Fibroblast of lung (primary cell): ENCODE data around the gene COQ6.

ENCODE experiments used
- CTCF ChIP-seq, 2 donors: IDR thresholded peaks in 1 of 2; conservative IDR thresholded peaks in 1 of 2; 1 replicate in 1 of 2; 2 replicates in 1 of 2; pipeline ENCODE4 v1.5.1; 2011 to 2012; ENCODE audit warnings: low read length in 2 of 2, control low read depth in 1 of 2, inconsistent platforms in 1 of 2, low read depth in 1 of 2, mild to moderate bottlenecking in 1 of 2
- EZH2 ChIP-seq: IDR thresholded peaks from 2 replicates; pipeline ENCODE4 v1.5.1; 2012; ENCODE audit warnings: low read length, control low read depth, mild to moderate bottlenecking; ENCODE audit errors: missing control alignments

GRCh38 chr14:73936548-73936947, 13.6 kb upstream of the COQ6 start:
- TF ChIP-seq CTCF (conservative IDR thresholded peaks at IDR 0.05 in 1 of 2, IDR thresholded peaks at IDR 0.05 in 1 of 2; ENCODE audit: low read depth in 1 of 2, low read length in 2 of 2) (no peak), EZH2 (no peak)
